Measurements from ENCODE around the gene MAP4K2.

Gene MAP4K2

GRCh38 chr11:64735725-64736259, 67.2 kb downstream of the MAP4K2 start:
- H3K9me3 ChIP-seq (replicated peaks in 1 of 2; ENCODE audit: control insufficient read depth in 2 of 2, insufficient read depth in 1 of 2, low read depth in 1 of 2, low read length in 2 of 2), result peaks cover 0 to 2% of the 10 kb centered on the region in 2 donors
- H4K91ac ChIP-seq (ENCODE audit: low read depth, low read length, poor library complexity), result no peak overlapping the region
- H4K8ac ChIP-seq (ENCODE audit: low read depth, low read length), result no peak overlapping the region
- no peak for DNase-seq (ENCODE audit: low spot score)
- no peak overlapping the region for H3K4ac ChIP-seq (ENCODE audit: low read length)
- no peak overlapping the region for H3K27ac ChIP-seq (replicated peaks; ENCODE audit: low read length)
- H3K4me2 ChIP-seq (ENCODE audit: insufficient read depth, low read length, poor library complexity, severe bottlenecking), result no peak overlapping the region
- H3K9ac ChIP-seq (ENCODE audit: low read depth, low read length, poor library complexity), result peak overlapping the region; percentile 0
- H3K14ac ChIP-seq (ENCODE audit: low read length), result no peak overlapping the region
- no CpG with 5 or more reads among the region's 9 CpGs for WGBS, 2 donors (ENCODE audit: extremely low coverage in 2 of 2, insufficient read length in 2 of 2, insufficient replicate concordance in 1 of 2)
- peaks cover 0 to 12% (median 4%) of the 10 kb centered on the region in 3 experiments for H3K27me3 ChIP-seq (ENCODE audit: control insufficient read depth in 3 of 3, insufficient read depth in 3 of 3, low read depth in 1 of 3, low read length in 3 of 3)
- H3K4me1 ChIP-seq (ENCODE audit: control insufficient read depth in 2 of 2, insufficient read depth in 1 of 2, low read depth in 1 of 2, low read length in 2 of 2), result peaks cover 4 to 5% of the 10 kb centered on the region in 2 donors
- H2BK12ac ChIP-seq (ENCODE audit: low read length), result no peak overlapping the region
- H2BK120ac ChIP-seq (ENCODE audit: low read depth, low read length), result no peak overlapping the region
- H2BK15ac ChIP-seq (ENCODE audit: low read length), result peak overlapping the region; percentile 44
- no peaks in the 10 kb centered on the region for H3K36me3 ChIP-seq (replicated peaks in 1 of 2; ENCODE audit: control insufficient read depth in 2 of 2, insufficient read depth in 2 of 2, low read length in 2 of 2)
- no peak overlapping the region for H3K4me3 ChIP-seq (ENCODE audit: low read length in 2 of 2)
- H3K18ac ChIP-seq (ENCODE audit: low read length), result peak overlapping the region; percentile 23
- no peaks in the 10 kb centered on the region for H3K79me1 ChIP-seq (ENCODE audit: low read depth, low read length)
- H2BK5ac ChIP-seq (ENCODE audit: low read length), result no peak overlapping the region
- no peak overlapping the region for H2AFZ ChIP-seq (ENCODE audit: low read length)
- peak overlapping the region; percentile 10 for H3K23ac ChIP-seq (ENCODE audit: low read depth, low read length, poor library complexity)
- H2AK5ac ChIP-seq (ENCODE audit: low read depth, low read length), result no peak overlapping the region

Data from neuronal stem cell (in vitro differentiated cells).